DND-41 (cell line): ENCODE measurements around the gene CCL13.

Experiments
- EZH2 ChIP-seq: IDR thresholded peaks from 3 replicates; pipeline ENCODE4 v1.6.1; 2012; ENCODE audit warnings: borderline replicate concordance, low read depth, mild to moderate bottlenecking, moderate library complexity, low read length, inconsistent platforms; ENCODE audit not compliant: severe bottlenecking
- TF ChIP-seq, protein P1 (sequence below): IDR thresholded peaks from 2 replicates; pipeline ENCODE4 v1.5.1; 2012; ENCODE audit warnings: borderline replicate concordance, low read length, moderate library complexity, mild to moderate bottlenecking; ENCODE audit not compliant: poor library complexity, severe bottlenecking; ENCODE audit errors: extremely low read depth

DNA sequence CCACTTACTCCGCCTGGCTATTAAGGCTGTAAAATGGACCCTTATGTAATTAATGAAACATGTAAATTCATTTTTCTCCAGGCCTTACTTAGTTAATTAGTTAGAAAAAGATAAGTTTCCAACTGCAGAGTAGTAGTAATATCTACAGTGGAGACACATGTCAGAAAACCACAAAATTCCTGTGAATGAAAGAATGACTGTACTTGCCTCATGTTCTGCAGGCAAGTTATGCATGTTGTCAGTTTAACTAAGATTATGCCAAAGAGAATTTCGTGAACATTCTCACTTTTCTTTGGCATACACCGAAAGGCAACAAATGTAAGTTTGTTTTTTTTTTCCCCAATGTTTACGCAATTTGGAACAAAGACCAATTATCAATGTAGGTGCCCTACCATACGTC, 23.6 kb downstream of the CCL13 start:
- TF ChIP-seq, protein P1, sequence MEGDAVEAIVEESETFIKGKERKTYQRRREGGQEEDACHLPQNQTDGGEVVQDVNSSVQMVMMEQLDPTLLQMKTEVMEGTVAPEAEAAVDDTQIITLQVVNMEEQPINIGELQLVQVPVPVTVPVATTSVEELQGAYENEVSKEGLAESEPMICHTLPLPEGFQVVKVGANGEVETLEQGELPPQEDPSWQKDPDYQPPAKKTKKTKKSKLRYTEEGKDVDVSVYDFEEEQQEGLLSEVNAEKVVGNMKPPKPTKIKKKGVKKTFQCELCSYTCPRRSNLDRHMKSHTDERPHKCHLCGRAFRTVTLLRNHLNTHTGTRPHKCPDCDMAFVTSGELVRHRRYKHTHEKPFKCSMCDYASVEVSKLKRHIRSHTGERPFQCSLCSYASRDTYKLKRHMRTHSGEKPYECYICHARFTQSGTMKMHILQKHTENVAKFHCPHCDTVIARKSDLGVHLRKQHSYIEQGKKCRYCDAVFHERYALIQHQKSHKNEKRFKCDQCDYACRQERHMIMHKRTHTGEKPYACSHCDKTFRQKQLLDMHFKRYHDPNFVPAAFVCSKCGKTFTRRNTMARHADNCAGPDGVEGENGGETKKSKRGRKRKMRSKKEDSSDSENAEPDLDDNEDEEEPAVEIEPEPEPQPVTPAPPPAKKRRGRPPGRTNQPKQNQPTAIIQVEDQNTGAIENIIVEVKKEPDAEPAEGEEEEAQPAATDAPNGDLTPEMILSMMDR = no peak
- TF ChIP-seq EZH2 = no peak
